Uterine smooth muscle cell (primary cell): ENCODE results near the gene ERC1. TPM values are rescaled to one million over a fixed set of nuclear protein-coding genes. Genes with fewer than 3 reads are reported as not detected.

Experiments used
- total RNA-seq: library from RNA; depleted of rRNA; stranded (reverse); fragments of >200 nt; gene quantifications from 2 replicates; pipeline ENCODE4 v1.2.3, GENCODE V29; 2014

The ERC1 gene
- 50.6 and 52.6 TPM in 2 replicates for total RNA-seq

DNA sequence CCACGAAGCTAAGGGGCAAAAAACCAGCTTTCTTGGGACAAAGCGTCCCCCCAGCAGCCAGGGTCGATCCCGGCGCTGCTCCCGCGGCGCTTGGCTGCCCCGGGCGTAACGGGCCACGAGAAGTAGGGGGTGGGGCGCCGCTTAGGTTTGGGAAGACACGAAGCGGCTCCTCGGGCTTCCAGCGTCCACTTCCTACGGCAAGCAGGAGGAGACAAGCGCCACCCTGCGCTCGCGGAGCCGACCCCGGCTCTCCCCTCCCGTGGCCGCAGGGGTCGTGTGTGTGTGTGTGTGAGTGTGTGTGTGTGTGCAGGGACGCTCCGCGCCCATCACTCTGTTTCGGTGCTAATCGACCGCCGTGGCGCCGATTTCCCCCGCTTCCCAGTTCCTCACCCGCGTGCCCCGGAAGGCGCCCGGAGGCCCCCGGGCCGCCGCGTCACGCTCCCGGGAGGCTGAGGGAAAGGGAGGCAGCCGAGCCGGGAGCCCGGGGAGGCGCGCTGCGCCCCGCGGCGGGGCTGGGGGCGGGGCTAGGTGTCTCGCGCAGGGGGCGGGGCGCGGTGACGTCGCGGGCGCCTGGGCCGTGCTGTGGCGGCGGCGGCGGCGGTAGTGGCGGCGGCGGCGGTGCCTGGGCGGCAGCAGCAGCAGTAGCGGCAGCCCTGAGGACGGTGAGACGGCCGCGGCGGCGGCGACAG lies at the start of gene ERC1:
Gene ERC1 (plus strand): TSS at position 563 of the 689 bp plus-strand sequence. CDS start 36,681 bp downstream, outside the sequence.

DNA sequence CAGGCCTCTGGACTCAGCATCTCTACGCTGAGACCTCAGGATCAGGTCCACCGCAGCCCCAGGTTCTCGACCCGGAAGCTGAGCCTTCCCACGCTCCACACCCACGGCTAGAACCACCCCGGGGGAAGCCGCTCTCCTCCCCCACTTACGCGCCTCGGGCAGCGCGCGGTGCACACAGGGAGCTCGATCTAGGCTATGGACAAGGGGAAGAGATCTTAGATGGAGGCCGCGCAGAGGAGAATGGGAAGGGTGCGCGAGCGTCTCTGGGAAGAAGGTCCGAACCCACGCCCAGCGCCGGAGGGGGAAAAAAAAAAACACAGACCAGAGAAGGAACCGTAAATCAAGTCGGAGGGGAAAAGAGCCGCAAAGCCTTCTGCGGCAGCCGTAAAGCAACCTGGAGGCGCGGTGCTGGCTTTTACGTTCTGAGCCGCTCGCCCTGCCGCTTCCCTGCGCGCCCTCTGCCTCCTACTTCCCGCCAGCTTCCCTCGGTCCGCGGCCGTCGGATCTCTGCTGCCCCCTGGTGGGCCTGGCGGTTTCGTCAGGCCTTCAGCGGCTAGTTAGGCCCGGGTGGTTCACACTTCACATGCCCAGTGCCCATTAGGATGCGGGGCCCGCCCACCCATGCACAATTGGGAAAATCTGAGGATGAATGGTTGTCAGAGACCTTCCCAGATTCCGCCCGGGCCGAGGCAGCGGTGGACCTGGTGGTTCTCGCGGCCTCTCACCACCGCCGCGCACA lies 41.4 kb upstream of the ERC1 start, which contains the start of gene RAD52:
Gene RAD52 (minus strand): TSS at position 242 of the 739 bp plus-strand sequence. CDS start 16,636 bp downstream, outside the sequence.

Other genes starting within 250 kb of the ERC1 start
- gene WNK1, start 238.6 kb upstream of the ERC1 start, total RNA-seq = 63.0 and 79.2 TPM in 2 replicates
- 18.4 and 19.1 TPM in 2 replicates for gene RAD52, start 41.5 kb upstream of the ERC1 start, total RNA-seq